HCT116 (cell line): Measurements from ENCODE around the gene AAK1. TPM values are rescaled to one million over a fixed set of nuclear protein-coding genes. Genes with fewer than 3 reads are reported as not detected.

ENCODE experiments used
- ATAC-seq: fragments of 200-7000 bp; cut with Tn5 transposase; 2 replicates; pipeline ENCODE4 v1.9.1; 2020; ENCODE audit warnings: mild to moderate bottlenecking, moderate library complexity
- BruUV-seq: library from RNA; stranded (reverse); fragments of 400-500 nt; replicated peaks from 2 replicates; lab custom pipeline; 2021; lab: Mats Ljungman, UMichigan
- CTCF ChIA-PET: fragments of 300-600 bp; sonication (Branson Sonifier 250); formaldehyde crosslinking; loops from one replicate; lab custom pipeline; 2021; ENCODE audit warnings: antibody characterized with exemption; lab: Charles Lee
- POLR2A ChIA-PET: fragments of 300-600, 350-600 bp; sonication (Branson Sonifier 250); formaldehyde crosslinking; loops from one replicate; lab custom pipeline; 2021; ENCODE audit warnings: antibody characterized with exemption; lab: Charles Lee
- RAD21 ChIA-PET, 2 experiments: fragments of 300-600 bp; sonication (Branson Sonifier 250); formaldehyde crosslinking; loops; one replicate each; lab custom pipeline; 2023; ENCODE audit warnings: low total read pairs in 2 of 2; ENCODE audit not compliant: uncharacterized antibody in 2 of 2, unreplicated experiment in 2 of 2, low non-redundant PET in 1 of 2; lab: Charles Lee
- DNase-seq: peaks from one replicate; pipeline ENCODE4 v3.0.0-alpha.2; 2010; ENCODE audit warnings: low read depth, low spot score
- H2AFZ ChIP-seq: fragments of 200-600 bp; shearing (Covaris generic), sonication (generic); 2 replicates; pipeline ENCODE4 v1.6.1; 2017; ENCODE audit warnings: low read depth, mixed run types, mixed read lengths, antibody characterized with exemption, low read length; ENCODE audit not compliant: poor library complexity, severe bottlenecking
- H3K27ac ChIP-seq: 2 replicates; pipeline ENCODE4 v1.5.1; 2012; ENCODE audit warnings: low read depth, low read length
- H3K27me3 ChIP-seq: fragments of 200-600 bp; sonication (generic); 2 replicates; pipeline ENCODE4 v1.6.1; 2016; ENCODE audit warnings: mixed run types, low read length, mixed read lengths; ENCODE audit not compliant: insufficient read depth
- H3K36me3 ChIP-seq, 2 experiments: fragments of 200-500 bp in 1 of 2; fragments of 200-600 bp in 1 of 2; sonication (Bioruptor generic) in 1 of 2; sonication (generic) in 1 of 2; 2 replicates each; pipeline versions ENCODE4 v1.5.1 to v1.6.1; 2014 to 2016; ENCODE audit warnings: low read length in 2 of 2, inconsistent platforms in 1 of 2, mixed read lengths in 1 of 2, mixed run types in 1 of 2; ENCODE audit not compliant: insufficient read depth in 2 of 2, control insufficient read depth in 1 of 2
- H3K4me1 ChIP-seq, 2 experiments: fragments of 200-600 bp in 1 of 2; sonication (generic) in 1 of 2; 2 replicates each; pipeline versions ENCODE4 v1.5.1 to v1.6.1; 2012 to 2017; ENCODE audit warnings: low read length in 2 of 2, inconsistent platforms in 1 of 2, mild to moderate bottlenecking in 1 of 2, mixed read lengths in 1 of 2, mixed run types in 1 of 2, moderate library complexity in 1 of 2; ENCODE audit not compliant: insufficient read depth in 2 of 2, control insufficient read depth in 1 of 2
- H3K4me2 ChIP-seq: fragments of 200-600 bp; sonication (generic); 2 replicates; pipeline ENCODE4 v1.6.1; 2017; ENCODE audit warnings: mixed run types, low read length, mixed read lengths
- H3K4me3 ChIP-seq, 2 experiments: fragments of 200-600 bp in 1 of 2; sonication (generic) in 1 of 2; replicated peaks in 1 of 2; 2 replicates each; pipeline ENCODE4 v1.5.1; 2011 to 2016; ENCODE audit warnings: low read length in 2 of 2, control low read depth in 1 of 2, low read depth in 1 of 2, mild to moderate bottlenecking in 1 of 2, mixed read lengths in 1 of 2, mixed run types in 1 of 2
- H3K79me2 ChIP-seq: fragments of 200-600 bp; sonication (generic); 2 replicates; pipeline ENCODE4 v1.6.1; 2017; ENCODE audit warnings: mild to moderate bottlenecking, mixed run types, low read length, moderate library complexity, mixed read lengths; ENCODE audit not compliant: insufficient read depth
- H3K9ac ChIP-seq: fragments of 200-600 bp; sonication (generic); 2 replicates; pipeline ENCODE4 v1.6.1; 2016; ENCODE audit warnings: low read length, mixed read lengths
- H3K9me2 ChIP-seq: fragments of 200-600 bp; sonication (generic), shearing (Covaris generic); 2 replicates; pipeline ENCODE4 v1.6.1; 2017; ENCODE audit warnings: mixed run types, mild to moderate bottlenecking, moderate library complexity; ENCODE audit not compliant: insufficient read depth
- H3K9me3 ChIP-seq, 2 experiments: fragments of 200-500 bp in 1 of 2; fragments of 200-600 bp in 1 of 2; sonication (Bioruptor generic) in 1 of 2; sonication (generic) in 1 of 2; 2 replicates each; pipeline ENCODE4 v1.6.1; 2014 to 2017; ENCODE audit warnings: low read length in 2 of 2, mixed read lengths in 2 of 2, inconsistent platforms in 1 of 2, low read depth in 1 of 2, mild to moderate bottlenecking in 1 of 2, mixed run types in 1 of 2, moderate library complexity in 1 of 2; ENCODE audit not compliant: control insufficient read depth in 1 of 2, insufficient read depth in 1 of 2
- H4K20me1 ChIP-seq: fragments of 200-600 bp; sonication (generic), shearing (Covaris generic); 2 replicates; pipeline ENCODE4 v1.6.1; 2017; ENCODE audit warnings: mixed run types, mild to moderate bottlenecking, moderate library complexity; ENCODE audit not compliant: insufficient read depth
- CBX3 ChIP-seq: IDR thresholded peaks from 2 replicates; pipeline ENCODE4 v1.6.1; 2012; ENCODE audit warnings: low read depth
- CEBPB ChIP-seq: IDR thresholded peaks from 2 replicates; pipeline ENCODE4 v1.6.1; 2012; ENCODE audit warnings: low read depth
- EGR1 ChIP-seq: IDR thresholded peaks from 2 replicates; pipeline ENCODE4 v1.6.1; 2012; ENCODE audit warnings: low read depth
- ELF1 ChIP-seq: IDR thresholded peaks from 2 replicates; pipeline ENCODE4 v1.6.1; 2012; ENCODE audit warnings: low read depth, borderline replicate concordance
- EZH2 ChIP-seq: fragments of 200-600 bp; sonication (generic); IDR thresholded peaks from 2 replicates; pipeline ENCODE4 v1.6.1; 2017; ENCODE audit warnings: antibody characterized with exemption, mixed run types
- EZH2phosphoT487 ChIP-seq: fragments of 200-600 bp; IDR thresholded peaks from 2 replicates; pipeline ENCODE4 v1.6.1; 2018; ENCODE audit warnings: antibody characterized with exemption, borderline replicate concordance
- FOSL1 ChIP-seq: IDR thresholded peaks from 2 replicates; pipeline ENCODE4 v1.6.1; 2012; ENCODE audit warnings: low read depth
- JUND ChIP-seq: IDR thresholded peaks from 2 replicates; pipeline ENCODE4 v1.6.1; 2012
- POLR2A ChIP-seq: IDR thresholded peaks from 2 replicates; pipeline ENCODE4 v1.7.0; 2011; ENCODE audit warnings: borderline replicate concordance; ENCODE audit not compliant: insufficient read depth, insufficient read length; ENCODE audit errors: extremely low read depth
- RAD21 ChIP-seq: IDR thresholded peaks from 2 replicates; pipeline ENCODE4 v1.6.1; 2012; ENCODE audit warnings: low read depth, mild to moderate bottlenecking
- SIN3A ChIP-seq: IDR thresholded peaks from 2 replicates; pipeline ENCODE4 v1.6.1; 2012; ENCODE audit warnings: low read depth
- SP1 ChIP-seq: IDR thresholded peaks from 2 replicates; pipeline ENCODE4 v1.6.1; 2012; ENCODE audit warnings: low read depth
- SRF ChIP-seq: IDR thresholded peaks from 2 replicates; pipeline ENCODE4 v1.6.1; 2012; ENCODE audit warnings: low read depth
- TCF7L2 ChIP-seq: IDR thresholded peaks from 2 replicates; pipeline ENCODE4 v1.7.0; 2011; ENCODE audit warnings: borderline replicate concordance, inconsistent platforms; ENCODE audit not compliant: insufficient read depth, insufficient read length; ENCODE audit errors: extremely low read depth
- YY1 ChIP-seq: IDR thresholded peaks from 2 replicates; pipeline ENCODE4 v1.6.1; 2011; ENCODE audit warnings: low read length, low read depth, moderate library complexity, mild to moderate bottlenecking; ENCODE audit not compliant: insufficient replicate concordance; ENCODE audit errors: extremely low read depth
- ZBTB33 ChIP-seq: IDR thresholded peaks from 2 replicates; pipeline ENCODE4 v1.6.1; 2011; ENCODE audit warnings: mild to moderate bottlenecking, low read length, moderate library complexity; ENCODE audit not compliant: insufficient replicate concordance; ENCODE audit errors: extremely low read depth
- ZFX ChIP-seq: fragments of 450-650 bp; IDR thresholded peaks from 2 replicates; pipeline ENCODE4 v1.6.1; 2017
- ZNF274 ChIP-seq: fragments of 200-500 bp; sonication (Bioruptor generic); IDR thresholded peaks from 2 replicates; pipeline ENCODE4 v1.6.1; 2014; ENCODE audit warnings: mild to moderate bottlenecking, low read depth, low read length, inconsistent platforms
- intact Hi-C: fragments of 100-400 bp; cut with micrococcal nuclease; formaldehyde crosslinking; loops from 2 replicates; pipeline ENCODE4 v1.10.0; 2022
- total RNA-seq: library from RNA; stranded (reverse); gene quantifications from one replicate; pipeline ENCODE4 v1.2.1, GENCODE V29; 2021; ENCODE audit not compliant: unreplicated experiment
- TF ChIP-seq, protein P1 (sequence below): IDR thresholded peaks from 2 replicates; pipeline ENCODE4 v1.6.1; 2012
- TF ChIP-seq, protein P2 (sequence below): IDR thresholded peaks from 2 replicates; pipeline ENCODE4 v1.6.1; 2012

Gene AAK1
- total RNA-seq, 1 experiment from 2014 or later = 32.0 TPM

DNA sequence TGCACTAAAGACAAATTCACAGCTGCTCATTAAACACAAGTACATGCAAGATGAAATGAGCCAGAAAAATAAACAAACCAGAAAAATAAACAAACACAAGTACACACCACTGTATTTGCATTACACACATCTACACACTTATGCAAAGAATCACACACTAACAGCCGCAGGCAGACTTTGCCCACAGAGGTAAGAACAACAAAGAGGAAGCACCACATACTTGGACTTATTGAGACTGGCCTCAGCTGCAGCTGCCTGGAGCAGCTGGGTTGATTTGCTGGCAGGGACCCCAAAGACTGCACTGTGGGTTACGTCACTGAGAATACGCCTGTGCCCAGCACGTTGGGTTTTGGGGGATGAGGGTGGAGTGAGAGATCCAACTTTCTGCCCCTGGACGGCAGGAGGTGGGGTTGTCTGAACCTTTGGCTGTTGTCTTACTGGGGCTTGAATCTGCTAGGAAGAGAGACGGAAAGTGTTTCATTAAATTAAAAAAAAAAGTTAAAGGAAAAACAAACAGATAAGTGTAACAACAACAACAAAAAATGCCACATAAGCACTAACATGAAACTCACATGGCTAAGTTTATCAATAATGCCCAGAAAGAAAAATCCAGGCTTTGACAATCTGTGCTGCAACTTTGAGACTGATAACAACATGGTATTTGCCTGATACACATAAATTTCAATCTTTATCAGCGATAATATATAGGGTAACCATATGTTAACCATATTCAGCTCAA, 134.4 kb downstream of the AAK1 start:
- no peak overlapping the region for H3K9ac ChIP-seq
- ATAC-seq (no peak), DNase-seq (no peak)
- H4K20me1 ChIP-seq = no peaks in the 10 kb centered on the region
- RAD21 ChIA-PET = no interaction called here
- intact Hi-C loops = no loop called here
- H3K4me2 ChIP-seq = no peak overlapping the region
- no TSS peak for BruUV-seq
- H3K79me2 ChIP-seq = no peaks in the 10 kb centered on the region
- H3K36me3 ChIP-seq = peaks cover 0 to 5% of the 10 kb centered on the region in 2 experiments; a peak in 1 of 4 replicates
- H3K9me3 ChIP-seq = no peaks in the 10 kb centered on the region
- POLR2A ChIA-PET = no interaction called here
- CTCF ChIA-PET = no interaction called here
- no peak overlapping the region for H3K4me3 ChIP-seq
- no peaks in the 10 kb centered on the region for H3K4me1 ChIP-seq
- H3K27ac ChIP-seq = no peak overlapping the region
- no peaks in the 10 kb centered on the region for H3K27me3 ChIP-seq
- TF ChIP-seq ZNF274 (no peak), EZH2 (no peak), FOSL1 (no peak), EGR1 (no peak), CEBPB (no peak), POLR2A (no peak), ELF1 (no peak), ZFX (no peak), CBX3 (no peak)
- TF ChIP-seq, protein P1, sequence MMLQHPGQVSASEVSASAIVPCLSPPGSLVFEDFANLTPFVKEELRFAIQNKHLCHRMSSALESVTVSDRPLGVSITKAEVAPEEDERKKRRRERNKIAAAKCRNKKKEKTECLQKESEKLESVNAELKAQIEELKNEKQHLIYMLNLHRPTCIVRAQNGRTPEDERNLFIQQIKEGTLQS = no peak
- no peaks in the 10 kb centered on the region for H3K9me2 ChIP-seq
- no peak overlapping the region for H2AFZ ChIP-seq

DNA sequence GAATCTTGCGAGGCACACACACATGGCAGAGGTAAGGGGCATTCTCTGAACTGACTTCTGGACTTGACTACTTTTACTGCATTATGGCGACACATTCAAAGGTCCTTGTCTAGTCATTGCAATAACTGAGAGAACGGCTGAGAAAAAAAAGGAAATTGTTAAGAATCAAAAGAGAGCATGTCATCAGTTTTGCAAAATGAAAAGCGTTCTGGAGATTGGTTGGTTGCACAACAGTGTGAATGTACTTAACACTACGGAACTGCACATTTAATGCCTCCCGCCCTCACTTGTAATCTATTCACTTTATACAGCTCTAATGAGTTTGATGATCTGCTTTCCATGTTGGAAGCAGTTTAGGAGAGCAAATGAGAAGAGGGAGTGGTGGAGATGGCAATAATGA, 137.8 kb downstream of the AAK1 start:
- no peak for TF ChIP-seq ZBTB33
- TF ChIP-seq RAD21 = no peak
- TF ChIP-seq ZFX = no peak
- TF ChIP-seq EZH2phosphoT487 = no peak
- TF ChIP-seq JUND = no peak
- TF ChIP-seq ZNF274 = no peak
- no peak for TF ChIP-seq EGR1
- no peak for TF ChIP-seq SP1
- no peak for TF ChIP-seq SRF
- TF ChIP-seq SIN3A = no peak
- no peak for TF ChIP-seq CBX3
- no peak for TF ChIP-seq TCF7L2
- TF ChIP-seq, protein P2, sequence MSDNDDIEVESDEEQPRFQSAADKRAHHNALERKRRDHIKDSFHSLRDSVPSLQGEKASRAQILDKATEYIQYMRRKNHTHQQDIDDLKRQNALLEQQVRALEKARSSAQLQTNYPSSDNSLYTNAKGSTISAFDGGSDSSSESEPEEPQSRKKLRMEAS = no peak
- no peak for TF ChIP-seq EZH2
- TF ChIP-seq ELF1 = no peak
- TF ChIP-seq CEBPB = no peak
- TF ChIP-seq YY1 = no peak
- Histone ChIP-seq H3K4me2 (no peak overlapping the region), H3K9ac (no peak overlapping the region), H3K36me3 (peaks cover 0 to 2% of the 10 kb centered on the region in 2 experiments; a peak in 1 of 4 replicates), H4K20me1 (no peaks in the 10 kb centered on the region), H3K79me2 (no peaks in the 10 kb centered on the region), H3K27me3 (no peaks in the 10 kb centered on the region), H3K27ac (no peak overlapping the region), H2AFZ (no peak overlapping the region), H3K9me2 (no peaks in the 10 kb centered on the region), H3K4me1 (no peaks in the 10 kb centered on the region), H3K9me3 (no peaks in the 10 kb centered on the region), H3K4me3 (no peak overlapping the region)
- ATAC-seq (no peak), DNase-seq (no peak)
- BruUV-seq = no TSS peak
- ChIA-PET POLR2A (no interaction called here), CTCF (no interaction called here), RAD21 (no interaction called here)
- intact Hi-C loops = no loop called here
